Measurements from ENCODE around the gene DNASE1L1. TPM values are rescaled to one million over a fixed set of nuclear protein-coding genes. Genes with fewer than 3 reads are reported as not detected.

The DNASE1L1 gene
- total and polyA plus RNA-seq, 2 of the 13 experiments (the other 11 are each of a cell fraction or from before 2014, with no cell fraction given), result 4.7 to 12.3 TPM

DNA sequence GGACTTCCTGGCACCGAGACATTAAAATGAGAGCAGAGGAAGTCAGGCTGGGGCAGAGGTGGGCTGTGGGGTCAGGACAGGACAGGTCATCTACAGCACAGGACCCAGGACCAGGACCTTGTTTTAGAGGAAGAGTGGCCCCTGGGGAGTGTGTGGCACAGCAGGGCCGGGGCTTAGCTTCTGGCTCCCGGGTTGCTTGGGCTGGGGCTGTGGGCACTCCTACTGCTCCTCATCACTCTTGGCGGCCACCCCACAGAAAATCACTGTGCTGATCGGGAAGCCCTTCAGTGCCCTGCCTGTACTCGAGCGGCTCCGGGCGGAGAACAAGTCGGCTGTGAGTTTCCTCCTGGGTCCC is 11.3 kb upstream of the DNASE1L1 start:
- Histone ChIP-seq H3K79me2 (ENCODE audit: insufficient read depth, low read length) (no peaks in the 10 kb centered on the region), H3K9me3 (ENCODE audit: low read length) (no peaks in the 10 kb centered on the region), H3K36me3 (replicated peaks in 1 of 2; ENCODE audit: control insufficient read depth in 1 of 2, insufficient read depth in 2 of 2, low read length in 2 of 2) (no peaks in the 10 kb centered on the region), H2AFZ (ENCODE audit: low read length) (no peak overlapping the region), H3K4me1 (ENCODE audit: insufficient read depth, low read length) (no peaks in the 10 kb centered on the region), H3K27ac (ENCODE audit: extremely low read length, insufficient read depth, low read length) (no peak overlapping the region), H3K4me2 (ENCODE audit: low read depth, low read length) (no peak overlapping the region), H3K27me3 (ENCODE audit: control insufficient read depth in 1 of 2, insufficient read depth in 2 of 2, low read length in 2 of 2) (no peaks in the 10 kb centered on the region), H3K9ac (ENCODE audit: insufficient read depth, low read depth, low read length) (no peak overlapping the region), H3K4me3 (replicated peaks in 1 of 3; ENCODE audit: insufficient read depth in 1 of 3, low read depth in 2 of 3, low read length in 3 of 3) (no peak overlapping the region), H4K20me1 (ENCODE audit: insufficient read depth, low read length) (no peaks in the 10 kb centered on the region)
- POLR2A ChIA-PET, result interaction anchor here (1.1 to 1.9 kb wide), 3 partner anchors 9 to 23 kb away, joined by 4 to 5 read pairs (median 5); partner anchors contain the start of genes DNASE1L1, RPL10 and TAFAZZIN
- TF ChIP-seq NR2C2 (CRISPR knock-in tag; IDR thresholded peaks at IDR 0.05; ENCODE audit: borderline replicate concordance) (no peak), SNAI1 (CRISPR knock-in tag; IDR thresholded peaks at IDR 0.05; ENCODE audit: borderline replicate concordance) (no peak), ZNF260 (CRISPR knock-in tag; IDR thresholded peaks at IDR 0.05; ENCODE audit: borderline replicate concordance, low read depth) (no peak), ZSCAN9 (CRISPR knock-in tag; IDR thresholded peaks at IDR 0.05; ENCODE audit: borderline replicate concordance) (no peak), CBX5 (CRISPR knock-in tag; IDR thresholded peaks at IDR 0.05; ENCODE audit: borderline replicate concordance) (no peak), RBM39 (IDR thresholded peaks at IDR 0.05; ENCODE audit: low read depth, low read length, poor library complexity, severe bottlenecking) (no peak), RNF2 (conservative IDR thresholded peaks at IDR 0.05; ENCODE audit: low read depth) (no peak), ZNF430 (CRISPR knock-in tag; IDR thresholded peaks at IDR 0.05) (no peak), HMG20A (CRISPR knock-in tag; IDR thresholded peaks at IDR 0.05; ENCODE audit: borderline replicate concordance) (no peak), ZNF670 (CRISPR knock-in tag; IDR thresholded peaks at IDR 0.05; ENCODE audit: borderline replicate concordance) (no peak)
- TF ChIP-seq, protein P1, sequence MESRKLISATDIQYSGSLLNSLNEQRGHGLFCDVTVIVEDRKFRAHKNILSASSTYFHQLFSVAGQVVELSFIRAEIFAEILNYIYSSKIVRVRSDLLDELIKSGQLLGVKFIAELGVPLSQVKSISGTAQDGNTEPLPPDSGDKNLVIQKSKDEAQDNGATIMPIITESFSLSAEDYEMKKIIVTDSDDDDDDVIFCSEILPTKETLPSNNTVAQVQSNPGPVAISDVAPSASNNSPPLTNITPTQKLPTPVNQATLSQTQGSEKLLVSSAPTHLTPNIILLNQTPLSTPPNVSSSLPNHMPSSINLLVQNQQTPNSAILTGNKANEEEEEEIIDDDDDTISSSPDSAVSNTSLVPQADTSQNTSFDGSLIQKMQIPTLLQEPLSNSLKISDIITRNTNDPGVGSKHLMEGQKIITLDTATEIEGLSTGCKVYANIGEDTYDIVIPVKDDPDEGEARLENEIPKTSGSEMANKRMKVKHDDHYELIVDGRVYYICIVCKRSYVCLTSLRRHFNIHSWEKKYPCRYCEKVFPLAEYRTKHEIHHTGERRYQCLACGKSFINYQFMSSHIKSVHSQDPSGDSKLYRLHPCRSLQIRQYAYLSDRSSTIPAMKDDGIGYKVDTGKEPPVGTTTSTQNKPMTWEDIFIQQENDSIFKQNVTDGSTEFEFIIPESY (CRISPR knock-in tag; IDR thresholded peaks at IDR 0.05), result no peak
- TF ChIP-seq, protein P2, sequence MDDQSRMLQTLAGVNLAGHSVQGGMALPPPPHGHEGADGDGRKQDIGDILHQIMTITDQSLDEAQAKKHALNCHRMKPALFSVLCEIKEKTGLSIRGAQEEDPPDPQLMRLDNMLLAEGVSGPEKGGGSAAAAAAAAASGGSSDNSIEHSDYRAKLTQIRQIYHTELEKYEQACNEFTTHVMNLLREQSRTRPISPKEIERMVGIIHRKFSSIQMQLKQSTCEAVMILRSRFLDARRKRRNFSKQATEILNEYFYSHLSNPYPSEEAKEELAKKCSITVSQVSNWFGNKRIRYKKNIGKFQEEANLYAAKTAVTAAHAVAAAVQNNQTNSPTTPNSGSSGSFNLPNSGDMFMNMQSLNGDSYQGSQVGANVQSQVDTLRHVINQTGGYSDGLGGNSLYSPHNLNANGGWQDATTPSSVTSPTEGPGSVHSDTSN (CRISPR knock-in tag; IDR thresholded peaks at IDR 0.05; ENCODE audit: borderline replicate concordance), result no peak
- TF ChIP-seq, protein P3, sequence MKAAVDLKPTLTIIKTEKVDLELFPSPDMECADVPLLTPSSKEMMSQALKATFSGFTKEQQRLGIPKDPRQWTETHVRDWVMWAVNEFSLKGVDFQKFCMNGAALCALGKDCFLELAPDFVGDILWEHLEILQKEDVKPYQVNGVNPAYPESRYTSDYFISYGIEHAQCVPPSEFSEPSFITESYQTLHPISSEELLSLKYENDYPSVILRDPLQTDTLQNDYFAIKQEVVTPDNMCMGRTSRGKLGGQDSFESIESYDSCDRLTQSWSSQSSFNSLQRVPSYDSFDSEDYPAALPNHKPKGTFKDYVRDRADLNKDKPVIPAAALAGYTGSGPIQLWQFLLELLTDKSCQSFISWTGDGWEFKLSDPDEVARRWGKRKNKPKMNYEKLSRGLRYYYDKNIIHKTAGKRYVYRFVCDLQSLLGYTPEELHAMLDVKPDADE (CRISPR knock-in tag; IDR thresholded peaks at IDR 0.05), result no peak
- WGBS (ENCODE audit: low lambda C conversion rate), result no CpG with 5 or more reads among the region's 10 CpGs
- CTCF ChIA-PET (ENCODE audit: low intra/inter-chr PET ratio, low total read pairs), result no interaction called here
- FAIRE-seq (no peak), ATAC-seq (no peak), DNase-seq (ENCODE audit: low spot score) (no peak)
- intact Hi-C loops (cut with micrococcal nuclease; ENCODE audit: unreplicated experiment) (no loop called here), in situ Hi-C loops (cut with HindIII; ENCODE audit: extremely low pct_ligation_motif_present, low pct_unique_long_range_greater_than_20kb) (loop anchor here (25.0 kb wide), 1 partner anchor 117 kb away; the partner anchor contains the start of genes G6PD and IKBKG)
- BruUV-seq (replicated peaks), result no TSS peak

Measured in HepG2 (cell line).